Loucy (cell line): ENCODE data around the gene MT1HL1.

ENCODE experiments used
- H2AFZ ChIP-seq: fragments of 200-600 bp; sonication (generic); 2 replicates; pipeline ENCODE4 v1.6.0; 2016; ENCODE audit warnings: antibody characterized with exemption, mild to moderate bottlenecking, low read length, moderate library complexity
- H3F3A ChIP-seq: fragments of 200-600 bp; 2 replicates; pipeline ENCODE4 v1.6.0; 2016; ENCODE audit warnings: antibody characterized with exemption, low read depth, mild to moderate bottlenecking
- H3K27me3 ChIP-seq: fragments of 200-600 bp; sonication (generic); 2 replicates; pipeline ENCODE4 v1.6.1; 2014; ENCODE audit warnings: low read length, mild to moderate bottlenecking; ENCODE audit not compliant: insufficient read depth, poor library complexity, severe bottlenecking
- H3K36me3 ChIP-seq: fragments of 200-600 bp; sonication (generic); 2 replicates; pipeline ENCODE4 v1.6.1; 2016; ENCODE audit warnings: low read length; ENCODE audit not compliant: insufficient read depth
- H3K4me1 ChIP-seq: fragments of 200-600 bp; sonication (generic); 2 replicates; pipeline ENCODE4 v1.5.1; 2014; ENCODE audit warnings: low read length, mild to moderate bottlenecking; ENCODE audit not compliant: insufficient read depth, poor library complexity, severe bottlenecking
- H3K4me2 ChIP-seq: fragments of 200-600 bp; sonication (generic); 2 replicates; pipeline ENCODE4 v1.6.0; 2014; ENCODE audit warnings: antibody characterized with exemption, low read length, low read depth, mild to moderate bottlenecking; ENCODE audit not compliant: poor library complexity, severe bottlenecking
- H3K4me3 ChIP-seq: fragments of 200-600 bp; sonication (generic); 2 replicates; pipeline ENCODE4 v1.5.1; 2014; ENCODE audit warnings: low read length, mild to moderate bottlenecking, mixed read lengths; ENCODE audit not compliant: poor library complexity, severe bottlenecking
- H3K79me2 ChIP-seq: fragments of 200-600 bp; sonication (generic); 2 replicates; pipeline ENCODE4 v1.6.1; 2014; ENCODE audit warnings: low read length; ENCODE audit not compliant: insufficient read depth
- H3K9ac ChIP-seq: fragments of 200-600 bp; sonication (generic); 2 replicates; pipeline ENCODE4 v1.6.0; 2014; ENCODE audit warnings: mild to moderate bottlenecking, low read depth, low read length, moderate library complexity; ENCODE audit not compliant: poor library complexity, severe bottlenecking
- H3K9me2 ChIP-seq: fragments of 200-600 bp; sonication (generic); replicated peaks from 2 replicates; pipeline ENCODE4 v1.6.1; 2016; ENCODE audit warnings: low read depth, low read length, mixed read lengths
- H3K9me3 ChIP-seq: fragments of 200-600 bp; sonication (generic); 2 replicates; pipeline ENCODE4 v1.6.1; 2014; ENCODE audit warnings: mild to moderate bottlenecking, antibody characterized with exemption, low read length, low read depth; ENCODE audit not compliant: insufficient read depth
- H4K20me1 ChIP-seq: fragments of 200-600 bp; sonication (generic); 2 replicates; pipeline ENCODE4 v1.6.0; 2014; ENCODE audit warnings: antibody characterized with exemption, low read length, mild to moderate bottlenecking; ENCODE audit not compliant: insufficient read depth, poor library complexity, severe bottlenecking
- CTCF ChIP-seq: fragments of 200-600 bp; sonication (generic); conservative IDR thresholded peaks from 2 replicates; pipeline ENCODE4 v1.5.1; 2014; ENCODE audit warnings: mild to moderate bottlenecking, antibody characterized with exemption, low read length
- EZH2phosphoT487 ChIP-seq: fragments of 200-600 bp; IDR thresholded peaks from 2 replicates; pipeline ENCODE4 v1.6.1; 2018; ENCODE audit warnings: antibody characterized with exemption, mild to moderate bottlenecking, moderate library complexity, borderline replicate concordance

The MT1HL1 gene

DNA sequence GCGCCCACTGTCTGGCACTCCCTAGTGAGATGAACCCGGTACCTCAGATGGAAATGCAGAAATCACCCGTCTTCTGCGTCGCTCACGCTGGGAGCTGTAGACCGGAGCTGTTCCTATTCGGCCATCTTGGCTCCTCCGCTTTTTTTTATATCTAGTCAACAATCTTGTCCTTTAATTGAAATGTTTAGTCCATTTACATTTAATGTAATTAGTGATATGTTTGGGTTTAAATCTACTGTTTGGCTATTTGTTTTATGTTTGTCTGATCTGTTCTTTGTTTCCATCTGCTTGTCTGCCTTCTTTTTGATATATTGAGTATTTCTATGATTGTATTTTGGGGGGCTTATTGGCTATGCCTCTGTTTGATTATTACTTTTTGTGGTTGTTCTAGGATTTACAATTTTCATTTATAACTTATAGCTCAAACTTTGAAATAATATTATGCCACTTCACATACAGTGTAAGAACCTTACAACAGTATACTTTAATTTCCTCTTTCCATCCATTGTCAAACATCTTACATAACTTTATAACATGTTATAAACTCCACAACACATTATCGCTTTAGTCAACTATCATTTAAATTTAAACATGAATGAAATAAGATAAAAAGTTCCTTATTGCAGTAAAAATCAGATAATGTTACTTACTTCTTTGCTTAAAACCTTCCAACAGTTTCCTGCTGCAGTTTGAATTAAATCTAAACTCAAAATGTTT lies 21.3 kb upstream of the MT1HL1 start:
- TF ChIP-seq CTCF, result no peak
- TF ChIP-seq EZH2phosphoT487, result no peak
- H3K27me3 ChIP-seq, result no peaks in the 10 kb centered on the region

GRCh38 chr1:237018896-237019295 lies 14.7 kb upstream of the MT1HL1 start:
- Histone ChIP-seq H3K9ac (no peak overlapping the region), H3F3A (no peaks in the 10 kb centered on the region), H3K4me3 (no peak overlapping the region), H2AFZ (no peak overlapping the region), H3K9me2 (no peaks in the 10 kb centered on the region), H3K36me3 (no peaks in the 10 kb centered on the region), H3K4me2 (no peak overlapping the region), H3K27me3 (no peaks in the 10 kb centered on the region), H4K20me1 (no peaks in the 10 kb centered on the region), H3K4me1 (no peaks in the 10 kb centered on the region), H3K79me2 (no peaks in the 10 kb centered on the region), H3K9me3 (no peaks in the 10 kb centered on the region)
- TF ChIP-seq CTCF, result no peak
- no peak for TF ChIP-seq EZH2phosphoT487

More for the DNA sequence above, 21.3 kb upstream of the MT1HL1 start:
- H3K36me3 ChIP-seq, result no peaks in the 10 kb centered on the region
- H3K9me2 ChIP-seq, result no peaks in the 10 kb centered on the region
- H3K4me2 ChIP-seq, result no peak overlapping the region
- no peaks in the 10 kb centered on the region for H3K4me1 ChIP-seq
- no peaks in the 10 kb centered on the region for H3K79me2 ChIP-seq
- H3K4me3 ChIP-seq, result no peak overlapping the region
- H2AFZ ChIP-seq, result no peak overlapping the region
- no peaks in the 10 kb centered on the region for H4K20me1 ChIP-seq
- H3K9ac ChIP-seq, result no peak overlapping the region
- H3F3A ChIP-seq, result no peaks in the 10 kb centered on the region
- H3K9me3 ChIP-seq, result no peaks in the 10 kb centered on the region

- Histone ChIP-seq H3K9me2 (no peaks in the 10 kb centered on the region), H3K79me2 (no peaks in the 10 kb centered on the region), H3K9ac (no peak overlapping the region), H3K27me3 (no peaks in the 10 kb centered on the region), H3K36me3 (no peaks in the 10 kb centered on the region), H4K20me1 (no peaks in the 10 kb centered on the region), H3K9me3 (no peaks in the 10 kb centered on the region), H3K4me1 (no peaks in the 10 kb centered on the region), H3K4me3 (no peak overlapping the region), H3K4me2 (no peak overlapping the region), H3F3A (no peaks in the 10 kb centered on the region), H2AFZ (no peak overlapping the region)
- no peak for TF ChIP-seq EZH2phosphoT487
- no peak for TF ChIP-seq CTCF
These were observed 12.4 kb upstream of the MT1HL1 start for GRCh38 chr1:237016626-237017025.
